ENCODE results near the gene RUNX2. TPM values are rescaled to one million over a fixed set of nuclear protein-coding genes. Genes with fewer than 3 reads are reported as not detected.

The RUNX2 gene
- total and polyA plus RNA-seq, 2 experiments from 2014 or later = 0.66 to 1.7 TPM

- H3K4me1 ChIP-seq (ENCODE audit: insufficient read depth) = peaks cover 24% of the 10 kb centered on the region
- no peak for ATAC-seq
- peaks cover 67% of the 10 kb centered on the region for H3K27me3 ChIP-seq (ENCODE audit: insufficient read depth)
- peaks cover 18% of the 10 kb centered on the region for H3K4me1 Mint-ChIP-seq
- no peak for DNase-seq (ENCODE audit: low spot score)
- H3K36me3 Mint-ChIP-seq (ENCODE audit: low read depth) = no peaks in the 10 kb centered on the region; the same call in 2 of the 3 replicates
- no peak overlapping the region for H3K4me3 ChIP-seq
- no peak overlapping the region for H3K4me2 ChIP-seq
- H3K27me3 Mint-ChIP-seq (ENCODE audit: insufficient read depth, low read depth, poor library complexity) = peaks cover 35% of the 10 kb centered on the region
- H3K79me2 ChIP-seq (replicated peaks; ENCODE audit: insufficient read depth) = no peaks in the 10 kb centered on the region
- no peaks in the 10 kb centered on the region for H3K36me3 ChIP-seq (ENCODE audit: insufficient read depth)
- H3K27ac ChIP-seq (ENCODE audit: low read depth) = no peak overlapping the region
- no peaks in the 10 kb centered on the region for H3K9me3 Mint-ChIP-seq
- no peak overlapping the region for H3K4me3 Mint-ChIP-seq
- H3F3A ChIP-seq (replicated peaks; ENCODE audit: low read depth) = no peaks in the 10 kb centered on the region
- no peaks in the 10 kb centered on the region for H3K9me2 ChIP-seq (ENCODE audit: insufficient read depth)
- no peaks in the 10 kb centered on the region for H4K20me1 ChIP-seq (replicated peaks; ENCODE audit: insufficient read depth)
- H3K27ac Mint-ChIP-seq = no peak overlapping the region
- TF ChIP-seq EZH2 (IDR thresholded peaks at IDR 0.05; ENCODE audit: low read depth, unreplicated experiment) (no peak), ZNF462 (CRISPR knock-in tag; IDR thresholded peaks at IDR 0.05) (no peak), CREB1 (CRISPR knock-in tag; IDR thresholded peaks at IDR 0.05; ENCODE audit: low read depth) (no peak), EZH2phosphoT487 (IDR thresholded peaks at IDR 0.05; ENCODE audit: unreplicated experiment) (no peak), CTCF (conservative IDR thresholded peaks at IDR 0.05; ENCODE audit: low read depth in 2 of 2) (no peak), JUNB (IDR thresholded peaks at IDR 0.05; ENCODE audit: unreplicated experiment) (no peak), STAT1 (IDR thresholded peaks at IDR 0.05; ENCODE audit: unreplicated experiment) (no peak), POLR2AphosphoS5 (IDR thresholded peaks at IDR 0.05; ENCODE audit: low read depth) (no peak), REST (IDR thresholded peaks at IDR 0.05; ENCODE audit: unreplicated experiment) (no peak)
- H2AFZ ChIP-seq = no peak overlapping the region
Observed at GRCh38 chr6:45416700-45417099, 88.6 kb downstream of the RUNX2 start.
